Activated CD4-positive, CD25-positive, alpha-beta regulatory T cell treated with anti-CD3 and anti-CD28 coated beads, Interleukin-2, amount 50 U/mL, for 72 hours (primary cell): ENCODE results near the gene FRAT2.
A peak's percentile ranks its signal among the peaks of the same experiment; 100 is the strongest.
"Not testable (repeated sequence)": the region's sequence is repeated elsewhere in the genome, so short reads cannot be mapped to it uniquely, and the experiment has no call there.

Experiments used
- DNase-seq: peaks from one replicate; pipeline ENCODE4 v3.0.0; 2021

FRAT2 gene

DNA sequence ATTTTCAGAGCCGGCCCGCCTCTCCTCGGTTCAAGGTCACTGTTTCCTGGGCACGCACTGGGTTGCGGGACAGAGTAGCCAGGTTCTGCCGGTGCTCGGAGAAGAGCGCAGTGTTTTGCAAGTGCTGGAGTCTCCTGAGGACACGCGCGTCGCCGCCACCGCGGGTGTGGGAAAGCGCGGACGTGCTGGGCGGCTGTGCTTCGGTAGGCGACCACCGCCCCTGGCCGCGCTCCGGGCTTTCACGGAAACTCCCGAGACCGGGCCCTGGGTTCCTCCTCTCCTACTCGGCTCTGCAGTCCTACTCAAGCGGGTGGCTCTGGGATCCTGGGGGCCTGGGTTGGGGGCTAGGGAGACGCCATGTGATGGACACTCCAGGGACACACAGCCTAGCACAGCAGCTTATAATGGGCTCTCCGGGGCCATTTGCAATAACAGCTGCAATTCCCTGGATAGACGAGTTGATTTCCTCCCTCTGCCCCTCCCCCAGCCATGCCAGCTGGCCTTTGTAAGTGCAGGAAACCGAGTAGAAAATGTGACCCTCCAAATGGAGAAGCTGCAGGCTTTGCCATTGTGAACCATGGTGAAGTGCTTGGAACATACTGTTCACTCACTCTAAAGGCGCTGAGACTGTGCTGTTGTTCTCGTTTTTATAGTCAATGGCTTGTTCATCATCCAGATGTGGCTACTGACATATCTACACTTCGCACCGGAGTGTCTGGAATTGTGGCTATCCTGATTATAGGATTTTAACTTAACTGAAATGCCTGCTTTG is 13.3 kb downstream of the FRAT2 start:
- DNase-seq, result no peak

DNA sequence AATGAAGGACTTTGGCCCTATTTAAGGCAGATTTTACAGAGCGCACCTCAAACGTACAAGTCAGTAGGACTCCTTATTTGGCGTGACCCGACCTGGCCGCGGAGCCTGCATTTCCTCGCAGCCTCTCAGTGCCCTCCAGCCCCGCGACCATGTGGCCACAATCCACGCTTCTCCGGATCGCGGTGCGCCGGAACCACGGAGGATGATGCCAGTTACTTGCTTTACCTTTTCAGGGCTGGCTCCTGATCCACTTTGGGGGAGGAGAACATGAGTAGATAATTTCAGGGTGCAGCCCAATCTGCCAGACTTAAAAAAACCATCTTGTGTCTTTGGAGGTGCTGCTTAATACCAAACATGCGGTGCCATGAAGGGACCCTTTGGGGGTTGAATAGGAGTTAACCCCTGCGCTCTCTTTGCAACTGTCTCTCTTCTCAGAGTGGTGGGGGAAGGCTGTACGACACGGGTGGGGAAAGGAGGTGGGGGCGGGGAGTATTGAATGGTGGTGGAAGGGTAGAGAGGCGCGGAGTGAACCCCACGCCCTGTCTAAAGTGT is 14.0 kb downstream of the FRAT2 start:
- DNase-seq, result peak; percentile 38

DNA sequence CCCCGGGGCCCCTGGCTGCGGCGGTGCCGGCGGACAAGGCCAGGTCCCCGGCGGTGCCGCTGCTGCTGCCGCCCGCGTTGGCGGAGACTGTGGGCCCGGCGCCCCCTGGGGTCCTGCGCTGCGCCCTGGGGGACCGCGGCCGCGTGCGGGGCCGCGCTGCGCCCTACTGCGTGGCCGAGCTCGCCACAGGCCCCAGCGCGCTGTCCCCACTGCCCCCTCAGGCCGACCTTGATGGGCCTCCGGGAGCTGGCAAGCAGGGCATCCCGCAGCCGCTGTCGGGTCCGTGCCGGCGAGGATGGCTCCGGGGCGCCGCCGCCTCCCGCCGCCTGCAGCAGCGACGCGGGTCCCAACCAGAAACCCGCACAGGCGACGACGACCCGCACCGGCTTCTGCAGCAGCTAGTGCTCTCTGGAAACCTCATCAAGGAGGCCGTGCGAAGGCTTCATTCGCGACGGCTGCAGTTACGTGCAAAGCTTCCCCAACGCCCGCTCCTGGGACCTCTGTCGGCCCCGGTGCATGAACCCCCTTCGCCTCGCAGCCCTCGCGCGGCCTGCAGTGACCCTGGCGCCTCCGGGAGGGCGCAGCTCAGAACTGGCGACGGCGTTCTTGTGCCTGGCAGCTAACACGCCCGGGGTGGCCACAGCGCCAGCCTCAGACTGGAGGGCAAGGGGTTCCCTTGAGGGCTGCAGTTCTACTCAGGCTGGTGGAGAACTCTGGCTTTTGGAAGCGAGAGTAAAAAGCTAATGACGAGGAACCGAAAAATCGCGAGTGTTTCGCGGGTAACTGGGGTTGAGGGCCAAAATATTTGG is 14.7 kb downstream of the FRAT2 start:
- peak; percentile 62 for DNase-seq

DNA sequence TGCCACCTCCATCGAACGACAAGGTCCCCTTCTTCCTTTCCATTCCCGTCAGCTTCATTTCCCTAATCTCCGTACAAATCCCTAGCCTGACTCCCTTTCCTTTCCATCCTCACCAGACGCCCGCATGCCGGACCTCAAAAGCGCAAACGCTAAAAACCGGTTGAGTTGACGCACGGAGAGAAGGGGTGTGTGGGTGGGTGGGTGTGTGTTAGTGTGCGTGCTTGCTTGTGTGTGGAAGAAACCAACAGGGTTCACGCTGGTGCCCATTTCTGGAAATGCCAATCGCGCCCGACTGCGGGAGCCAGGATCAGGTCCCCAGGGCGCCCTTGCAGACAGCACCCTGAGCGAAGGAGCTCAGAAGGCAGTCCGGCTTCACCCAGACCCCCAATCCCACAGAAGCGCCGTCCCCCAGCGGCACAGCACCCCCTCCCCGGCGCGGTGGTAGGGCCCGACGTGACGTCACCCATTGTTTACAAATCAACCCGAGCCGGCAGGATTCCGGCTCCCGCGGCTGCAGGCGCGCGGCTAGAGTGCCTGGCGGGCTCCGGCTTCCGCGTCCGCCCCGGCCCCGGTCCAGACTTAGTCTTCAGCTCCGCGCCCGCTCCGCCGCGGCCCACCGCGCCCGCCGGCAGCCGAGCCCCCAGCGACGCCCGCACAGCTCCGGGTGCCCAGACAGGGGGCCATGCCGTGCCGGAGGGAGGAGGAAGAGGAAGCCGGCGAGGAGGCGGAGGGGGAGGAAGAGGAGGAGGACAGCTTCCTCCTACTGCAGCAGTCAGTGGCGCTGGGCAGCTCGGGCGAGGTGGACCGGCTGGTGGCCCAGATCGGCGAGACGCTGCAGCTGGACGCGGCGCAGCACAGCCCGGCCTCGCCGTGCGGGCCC is 15.5 kb downstream of the FRAT2 start, which contains the start of gene FRAT1:
FRAT1 (plus strand) TSS at position 500 of the 880 bp plus-strand sequence; CDS start at position 683, 183 bp downstream.
- peak; percentile 91 for DNase-seq

DNA sequence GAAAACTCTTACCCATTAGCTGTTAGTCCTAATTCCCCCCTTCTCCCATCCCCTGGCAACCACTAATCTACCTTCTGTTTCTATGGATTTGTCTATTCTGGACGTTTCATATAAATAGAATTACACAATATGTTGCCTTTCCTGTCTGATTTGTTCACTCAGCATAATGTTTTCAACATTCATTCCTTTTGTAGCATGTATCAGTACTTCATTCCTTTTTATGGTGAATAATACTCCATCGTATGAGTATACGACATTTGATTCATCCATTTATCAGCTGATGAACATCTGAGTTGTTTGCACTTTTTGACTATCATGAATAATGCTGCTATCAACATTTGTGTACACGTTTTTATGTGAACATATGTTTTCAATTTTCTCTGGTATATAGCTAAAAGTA is 19.9 kb downstream of the FRAT2 start:
- no peak for DNase-seq

DNA sequence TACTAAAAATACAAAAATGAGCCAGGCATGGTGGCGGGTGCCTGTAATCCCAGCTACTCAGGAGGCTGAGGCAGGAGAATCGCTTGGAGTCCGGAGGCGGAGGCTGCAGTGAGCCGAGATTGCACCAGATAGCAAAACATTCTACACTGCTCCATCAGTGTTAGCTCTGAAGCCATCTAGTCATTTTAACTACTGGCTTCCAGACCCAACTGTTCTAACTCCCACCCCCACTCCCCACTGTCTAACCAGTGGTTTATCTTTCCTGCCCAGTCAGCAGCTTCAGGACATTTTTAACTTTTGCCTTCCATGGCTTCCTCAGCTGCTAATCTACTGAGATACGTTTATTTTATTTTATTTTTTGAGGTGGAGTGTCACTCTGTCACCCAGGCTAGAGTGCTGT is 21.6 kb downstream of the FRAT2 start:
- DNase-seq, result no peak

DNA sequence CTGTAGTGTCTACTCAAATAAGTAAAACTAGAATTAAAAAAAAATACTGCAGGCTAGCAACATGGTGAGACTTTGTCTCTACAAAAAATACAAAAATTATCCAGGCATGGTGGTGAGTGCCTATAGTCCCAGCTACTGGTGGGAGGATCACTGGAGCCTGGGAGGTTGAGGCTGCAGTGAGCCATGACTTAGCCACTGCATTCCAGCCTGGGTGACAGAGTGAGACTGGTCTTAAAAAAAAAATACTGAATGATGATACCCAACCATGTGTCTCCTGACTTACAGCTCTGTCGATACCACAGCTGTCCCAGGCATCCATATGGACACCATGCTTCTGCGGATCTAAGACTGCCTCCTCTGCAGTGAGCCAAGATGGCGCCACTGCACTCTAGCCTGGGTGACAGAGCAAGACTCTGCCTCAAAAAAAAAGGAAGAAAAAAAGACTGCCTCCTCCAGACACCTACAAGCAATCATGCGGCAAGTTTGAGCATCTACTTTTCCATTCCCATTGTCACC is 23.4 kb downstream of the FRAT2 start:
- DNase-seq, result no peak

DNA sequence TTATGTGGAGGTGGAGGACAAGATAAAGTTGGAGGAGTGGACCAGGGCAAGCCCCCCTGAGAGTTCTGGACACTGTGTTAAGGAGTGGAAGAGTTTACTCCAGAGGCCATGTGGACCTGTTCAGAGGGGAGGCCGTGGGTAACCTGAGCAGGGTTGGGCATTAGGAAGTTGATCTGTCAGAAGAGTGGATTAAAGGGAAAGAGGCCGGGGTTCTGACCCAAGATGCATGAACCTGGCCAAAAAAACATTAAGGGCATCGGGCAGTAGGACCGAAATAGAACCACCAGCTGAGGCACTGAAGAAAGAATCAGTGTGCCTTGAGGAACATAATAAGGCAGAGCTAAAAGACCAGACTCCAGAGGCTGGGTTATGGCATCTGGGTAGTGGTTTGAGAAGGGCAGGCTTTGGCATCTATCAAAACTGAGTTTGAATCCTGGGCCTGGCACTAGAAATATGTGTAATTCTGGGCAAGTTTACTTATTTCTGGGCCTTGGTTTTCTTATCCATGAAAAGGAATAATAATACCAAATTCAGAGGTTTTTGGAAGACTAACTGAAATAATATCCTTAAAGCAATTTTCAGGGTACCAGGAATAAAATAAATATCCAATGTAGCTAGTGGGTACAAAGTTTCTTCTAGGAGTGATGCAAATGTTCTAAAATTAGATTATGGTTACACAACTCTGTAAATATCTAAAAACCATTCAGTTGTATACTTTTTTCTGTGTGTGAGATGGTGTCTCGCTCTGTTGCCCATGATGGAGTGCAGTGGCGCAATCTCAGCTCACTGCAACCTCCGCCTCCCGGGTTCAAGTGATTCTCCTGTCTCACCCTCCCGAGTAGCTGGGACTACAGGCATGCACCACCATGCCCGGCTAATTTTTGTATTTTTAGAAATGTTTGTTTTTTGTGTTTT is 26.4 kb downstream of the FRAT2 start:
- DNase-seq, result no peak

DNA sequence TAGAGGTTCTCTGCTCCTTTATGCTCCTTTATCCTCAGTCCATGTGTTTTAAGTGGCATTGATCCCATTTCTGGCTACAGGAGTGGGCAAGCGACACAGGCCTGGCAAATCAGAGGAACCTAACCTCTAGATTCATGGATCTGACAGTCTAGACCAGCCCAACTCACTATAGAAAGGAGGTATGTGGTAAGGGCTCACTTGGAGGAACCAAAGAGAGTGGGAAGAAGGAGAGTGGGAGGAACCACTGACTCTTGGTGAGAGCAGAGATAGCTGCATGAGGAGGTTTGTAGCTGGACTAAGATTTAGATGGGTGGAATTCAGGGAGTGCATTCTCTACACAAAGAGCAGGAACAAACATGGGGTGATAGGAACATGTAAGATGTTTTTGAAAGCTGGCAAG is 27.1 kb downstream of the FRAT2 start:
- DNase-seq, result no peak

DNA sequence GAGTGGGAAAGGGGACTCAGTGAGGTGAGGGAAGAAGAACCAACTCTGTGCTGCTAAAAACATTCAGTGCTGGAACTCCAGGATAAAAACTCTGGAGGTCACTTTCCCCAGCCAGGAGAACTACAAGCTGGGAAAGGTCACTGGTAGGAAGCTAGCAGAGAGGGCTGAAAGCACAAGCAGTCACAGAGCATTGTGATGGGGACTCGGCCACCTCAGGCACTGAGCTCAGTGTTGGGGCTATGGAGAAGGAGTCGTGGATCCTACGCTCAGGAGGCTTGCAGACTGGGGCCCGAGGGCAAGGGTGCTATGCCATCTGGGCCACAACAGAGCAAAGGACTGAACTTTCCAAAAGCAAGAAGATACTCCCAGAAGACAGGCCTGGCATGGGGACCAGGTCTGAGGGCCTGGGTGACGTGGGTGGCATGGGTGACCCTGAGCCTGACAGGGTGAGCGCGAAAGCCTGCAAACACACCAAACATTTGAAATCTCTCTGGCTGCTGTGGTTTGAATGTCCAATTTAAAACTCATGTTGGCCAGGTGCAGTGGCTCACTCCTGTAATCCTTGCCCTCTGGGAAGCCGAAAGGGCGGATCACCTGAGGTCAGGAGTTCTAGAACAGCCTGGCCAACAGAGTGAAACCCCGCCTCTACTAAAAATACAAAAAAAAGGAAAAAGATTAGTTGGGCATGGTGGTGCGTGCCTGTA is 32.3 kb downstream of the FRAT2 start:
- DNase-seq, result no peak

DNA sequence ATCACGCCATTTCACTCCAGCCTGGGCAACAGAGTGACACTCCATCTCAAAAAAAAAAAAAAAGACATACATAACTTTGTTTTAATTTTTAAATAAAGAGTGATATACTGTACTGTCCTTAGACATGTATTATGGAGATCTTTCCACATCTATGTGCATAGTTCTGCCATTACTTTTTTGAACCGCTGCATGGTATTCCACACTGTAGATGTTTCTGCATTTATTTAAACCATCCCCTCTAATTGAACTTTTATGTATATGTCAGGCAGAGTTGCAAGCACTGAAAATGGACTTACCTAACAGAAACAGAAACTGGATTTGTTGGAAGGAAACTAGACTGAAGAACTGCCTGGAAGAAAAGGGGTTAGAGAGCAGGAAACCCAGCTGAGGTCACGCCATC is 33.5 kb downstream of the FRAT2 start:
- DNase-seq, result no peak

DNA sequence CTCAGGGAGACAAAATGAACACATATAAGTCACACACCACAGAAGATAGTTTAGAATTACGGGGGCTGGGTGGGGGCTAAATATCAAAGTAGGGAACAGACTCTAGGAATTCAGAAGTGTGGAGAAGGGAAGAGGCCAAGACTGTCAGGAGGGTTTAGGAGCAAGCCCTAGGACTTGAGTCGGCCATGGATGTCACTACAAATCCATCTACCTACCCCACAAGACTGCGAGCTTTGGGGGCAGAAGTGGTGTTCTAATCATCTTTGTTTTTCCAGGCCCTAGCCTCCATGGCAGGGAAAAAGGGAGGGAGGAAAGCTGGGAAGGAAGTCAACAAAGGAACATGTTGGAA is 36.3 kb downstream of the FRAT2 start:
- no peak for DNase-seq

DNA sequence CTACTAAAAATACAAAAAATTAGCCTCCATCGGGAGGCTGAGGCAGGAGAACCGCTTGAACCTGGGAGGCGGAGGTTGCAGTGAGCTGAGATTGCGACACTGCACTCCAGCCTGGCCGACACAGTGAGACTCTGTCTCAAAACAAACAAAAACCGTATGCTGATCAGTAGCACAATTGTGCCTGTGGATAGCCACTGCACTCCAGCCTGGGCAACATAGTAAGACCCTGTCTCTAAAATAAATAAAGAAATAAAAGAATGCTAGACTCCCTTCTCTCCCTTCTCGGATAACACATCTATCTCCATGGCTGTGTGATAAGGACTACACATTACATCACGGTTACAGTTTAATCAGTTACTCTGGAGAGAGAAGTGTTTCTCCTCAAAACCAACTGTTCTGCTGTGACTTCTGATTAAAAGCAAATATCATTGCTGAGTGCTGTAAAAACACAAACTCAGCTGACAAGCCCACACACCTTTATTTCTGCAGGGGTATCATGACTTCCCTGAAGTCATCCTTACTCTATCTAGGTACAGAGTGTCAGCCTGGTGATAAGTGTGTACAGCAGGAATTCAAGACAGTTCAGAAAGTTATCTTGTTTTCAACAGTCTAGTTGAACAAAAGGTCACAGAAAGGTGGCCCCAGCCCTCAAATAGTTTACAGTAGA is 36.8 kb downstream of the FRAT2 start:
- no peak for DNase-seq

DNA sequence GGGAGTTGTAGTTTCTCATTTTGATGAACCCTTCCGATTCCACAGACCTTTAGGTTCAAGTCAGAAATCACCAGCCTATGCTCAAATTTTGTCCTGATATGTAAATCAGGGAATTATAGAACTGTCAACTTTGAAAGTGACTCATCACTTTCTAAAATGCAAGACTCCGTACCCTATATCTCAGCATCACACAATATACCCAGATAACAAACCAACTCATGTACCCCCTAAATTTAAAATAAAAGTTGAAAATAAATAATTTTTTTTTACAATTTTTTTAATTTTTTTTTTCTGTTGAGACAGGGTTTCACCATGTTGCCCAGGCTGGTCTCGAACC is 41.7 kb downstream of the FRAT2 start:
- no peak for DNase-seq

DNA sequence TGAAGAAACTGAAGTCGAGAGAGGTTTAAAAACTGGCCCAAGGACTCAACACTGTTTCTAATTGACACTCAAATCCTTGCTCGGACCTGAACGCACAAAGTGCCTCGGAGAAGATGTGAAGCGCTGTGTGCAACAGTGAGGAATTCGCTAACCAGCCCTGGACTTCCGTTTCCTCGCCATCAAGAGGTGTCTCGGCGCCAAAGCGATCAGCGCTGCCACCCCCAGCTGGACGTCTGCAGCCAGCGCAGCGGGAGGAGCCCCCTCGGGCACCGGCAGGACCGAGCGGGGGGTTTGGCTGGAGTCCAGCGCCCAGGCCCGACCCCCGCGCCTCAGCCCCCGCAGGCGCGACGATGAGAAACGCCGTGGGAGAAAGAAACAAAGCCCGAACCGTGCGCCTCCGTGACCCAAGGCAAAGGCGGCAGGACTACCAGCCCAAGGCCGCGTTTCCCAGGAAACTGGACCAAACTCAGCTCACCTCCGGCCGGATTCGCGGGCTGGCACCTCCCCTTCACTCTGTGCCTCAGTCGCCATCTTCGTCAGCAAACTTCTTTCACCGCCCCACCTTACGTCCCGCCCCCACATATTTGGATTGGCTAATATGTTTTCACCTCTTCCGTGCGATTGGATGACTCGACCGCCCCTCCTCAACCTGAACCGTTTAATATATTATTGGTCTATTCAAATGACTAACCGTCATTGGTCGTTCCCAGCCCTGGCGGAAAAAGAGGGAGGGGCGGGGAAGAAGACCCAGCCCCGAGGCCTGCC is 42.2 kb downstream of the FRAT2 start, which contains the start of gene ARHGAP19:
ARHGAP19 (minus strand) TSS at position 541 of the 765 bp plus-strand sequence; CDS start at position 531, 10 bp downstream.
- DNase-seq, result peak; percentile 85

DNA sequence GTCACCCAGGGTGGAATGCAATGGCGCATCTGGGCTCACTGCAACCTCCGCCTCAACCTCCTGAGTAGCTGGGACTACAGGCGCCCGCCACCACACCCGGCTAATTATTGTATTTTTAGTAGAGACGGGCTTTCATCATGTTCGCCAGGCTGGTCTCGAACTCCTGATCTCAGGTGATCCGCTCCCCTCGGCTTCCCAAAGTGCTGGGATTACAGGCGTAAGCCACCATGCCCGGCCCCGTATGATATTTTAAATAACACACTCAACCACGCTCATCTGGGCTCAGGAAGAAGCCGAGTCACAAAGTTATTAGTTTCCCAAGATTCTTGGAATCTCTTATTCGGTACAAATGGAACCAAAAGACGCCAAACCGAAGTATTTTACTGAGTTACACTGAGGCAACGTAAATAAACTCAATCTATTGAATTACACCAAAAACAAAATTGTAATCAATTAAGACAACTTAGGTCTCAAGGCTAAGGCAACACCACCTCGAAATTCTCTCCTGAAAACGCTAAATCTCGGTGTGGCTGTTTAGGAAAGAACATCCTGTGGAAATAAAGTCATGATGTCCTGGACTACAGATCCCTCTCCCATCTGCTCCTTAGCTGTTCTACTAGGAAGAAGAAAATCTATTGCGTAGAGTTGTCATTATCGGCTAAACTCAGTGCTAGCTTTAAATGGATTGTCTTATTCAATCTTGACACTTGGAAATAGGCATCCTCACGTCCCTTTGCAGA is 43.0 kb downstream of the FRAT2 start:
- DNase-seq, result no peak

DNA sequence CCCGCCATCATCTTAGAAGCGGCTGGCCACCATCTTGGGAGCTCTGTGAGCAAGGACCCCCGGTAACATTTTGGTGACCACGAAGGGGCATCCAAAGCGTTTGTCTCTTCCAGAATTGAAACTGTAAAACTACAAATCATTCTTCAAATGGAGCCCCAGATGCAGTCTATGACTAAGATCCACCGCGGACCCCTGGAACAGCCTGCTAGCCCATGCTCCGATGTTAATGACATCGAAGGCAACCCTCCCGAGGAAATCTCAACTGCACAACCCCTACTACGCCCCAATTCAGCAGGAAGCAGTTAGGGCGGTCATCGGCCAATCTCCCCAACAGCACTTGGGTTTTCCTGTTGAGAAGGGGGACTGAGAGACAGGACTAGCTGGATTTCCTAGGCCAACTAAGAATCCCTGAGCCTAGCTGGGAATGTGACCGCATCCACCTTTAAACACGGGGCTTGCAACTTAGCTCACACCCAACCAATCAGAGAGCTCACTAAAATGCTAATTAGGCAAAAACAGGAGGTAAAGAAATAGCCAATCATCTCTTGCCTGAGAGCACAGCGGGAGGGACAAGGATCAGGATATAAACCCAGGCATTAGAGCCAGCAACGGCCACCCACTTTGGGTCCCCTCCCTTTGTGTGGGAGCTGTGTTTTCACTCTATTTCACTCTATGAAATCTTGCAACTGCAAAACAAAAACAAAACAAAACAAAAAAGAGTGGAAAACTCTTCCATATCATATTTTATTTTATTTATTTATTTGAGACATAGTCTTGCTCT is 43.8 kb downstream of the FRAT2 start:
- DNase-seq, result not testable (repeated sequence)

DNA sequence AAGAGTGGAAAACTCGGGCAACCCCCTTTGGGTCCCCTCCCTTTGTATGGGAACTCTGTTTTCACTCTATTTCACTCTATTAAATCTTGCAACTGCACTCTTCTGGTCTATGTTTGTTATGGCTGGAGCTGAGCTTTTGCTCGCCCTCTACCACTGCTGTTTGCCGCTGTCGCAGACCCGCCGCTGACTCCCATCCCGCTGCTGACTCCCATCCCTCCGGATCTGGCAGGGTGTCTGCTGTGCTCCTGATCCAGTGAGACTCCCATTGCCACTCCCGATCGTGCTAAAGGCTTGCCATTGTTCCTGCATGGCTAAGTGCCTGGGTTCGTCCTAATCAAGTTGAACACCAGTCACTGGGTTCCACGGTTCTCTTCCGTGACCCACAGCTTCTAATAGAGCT is 44.5 kb downstream of the FRAT2 start:
- DNase-seq, result not testable (repeated sequence)
